NB4 (cell line): Measurements from ENCODE around the gene GPC1.

Source experiments
- CTCF ChIP-seq: IDR thresholded peaks from one replicate; pipeline ENCODE4 v1.5.1; 2012; ENCODE audit warnings: low read depth, low read length
- MYC ChIP-seq: IDR thresholded peaks from 2 replicates; pipeline ENCODE4 v1.6.1; 2011; ENCODE audit warnings: low read depth, low read length
- POLR2A ChIP-seq: IDR thresholded peaks from 2 replicates; pipeline ENCODE4 v1.6.1; 2011; ENCODE audit warnings: mild to moderate bottlenecking; ENCODE audit not compliant: insufficient read length; ENCODE audit errors: extremely low read depth
- TF ChIP-seq, protein P1 (sequence below): IDR thresholded peaks from 2 replicates; pipeline ENCODE4 v1.6.1; 2011; ENCODE audit warnings: low read depth, low read length

DNA sequence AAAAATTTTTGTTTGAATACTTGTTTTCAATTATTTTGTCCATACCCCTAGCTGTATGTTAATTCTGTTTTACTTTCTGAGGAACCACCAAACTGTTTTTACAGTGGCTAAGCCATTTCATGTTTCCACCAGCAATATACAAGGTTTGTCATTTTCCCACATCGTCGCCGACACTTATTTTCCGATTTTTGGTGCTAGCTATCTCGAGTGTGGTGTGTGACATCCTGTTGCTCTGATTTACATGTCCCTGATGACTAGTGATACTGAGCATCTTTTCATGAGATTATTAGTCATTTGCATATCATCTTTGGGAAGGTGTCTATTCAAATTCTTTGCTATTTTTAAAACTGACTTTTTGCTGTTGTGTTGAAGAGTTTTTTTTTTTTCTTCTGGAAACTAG lies 7.2 kb upstream of the GPC1 start:
- TF ChIP-seq CTCF (no peak), POLR2A (no peak), MYC (no peak)
- TF ChIP-seq, protein P1, sequence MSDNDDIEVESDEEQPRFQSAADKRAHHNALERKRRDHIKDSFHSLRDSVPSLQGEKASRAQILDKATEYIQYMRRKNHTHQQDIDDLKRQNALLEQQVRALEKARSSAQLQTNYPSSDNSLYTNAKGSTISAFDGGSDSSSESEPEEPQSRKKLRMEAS, result no peak
